Measurements from ENCODE around the gene PHLDB2. TPM values are rescaled to one million over a fixed set of nuclear protein-coding genes. Genes with fewer than 3 reads are reported as not detected.

PHLDB2 gene
- total RNA-seq, 1 donor from 2014 or later, result 57.2 TPM

GRCh38 chr3:111857474-111857873, 1.6 kb upstream of the PHLDB2 start:
- DNase-seq (ENCODE audit: low read depth), result no peak

DNA sequence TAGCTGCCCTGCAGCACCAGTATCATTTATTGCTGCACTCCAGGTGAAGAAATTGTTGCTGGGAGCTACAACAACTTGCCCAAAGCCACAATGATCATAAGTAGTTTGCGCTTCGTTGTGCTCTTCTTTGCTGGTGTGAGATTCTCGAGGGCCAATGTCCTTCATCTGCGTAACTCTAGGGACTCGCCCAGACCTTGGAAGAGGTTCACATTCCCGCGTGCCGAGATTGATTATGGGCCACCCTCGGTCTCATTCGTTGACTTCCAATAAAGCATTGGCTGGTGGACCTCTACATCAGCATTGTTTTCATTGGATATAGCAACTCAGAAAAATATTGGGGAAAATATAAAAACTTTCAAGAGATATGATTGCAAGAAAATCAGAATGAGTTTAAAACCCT, 423 bp upstream of the PHLDB2 start:
- no peak for TF ChIP-seq CTCF (IDR thresholded peaks at IDR 0.05; ENCODE audit: insufficient read depth, low read length, poor library complexity, severe bottlenecking)

More at GRCh38 chr3:111857474-111857873, 1.6 kb upstream of the PHLDB2 start:
- H3K36me3 ChIP-seq (ENCODE audit: control insufficient read depth, insufficient read depth, low read length), result no peaks in the 10 kb centered on the region
- H3K4me3 ChIP-seq (ENCODE audit: low read depth, low read length), result no peak overlapping the region
- H3K27me3 ChIP-seq (ENCODE audit: control insufficient read depth, insufficient read depth, low read length), result no peaks in the 10 kb centered on the region
- no peak for TF ChIP-seq CTCF (IDR thresholded peaks at IDR 0.05; ENCODE audit: insufficient read depth, low read length, poor library complexity, severe bottlenecking)

DNA sequence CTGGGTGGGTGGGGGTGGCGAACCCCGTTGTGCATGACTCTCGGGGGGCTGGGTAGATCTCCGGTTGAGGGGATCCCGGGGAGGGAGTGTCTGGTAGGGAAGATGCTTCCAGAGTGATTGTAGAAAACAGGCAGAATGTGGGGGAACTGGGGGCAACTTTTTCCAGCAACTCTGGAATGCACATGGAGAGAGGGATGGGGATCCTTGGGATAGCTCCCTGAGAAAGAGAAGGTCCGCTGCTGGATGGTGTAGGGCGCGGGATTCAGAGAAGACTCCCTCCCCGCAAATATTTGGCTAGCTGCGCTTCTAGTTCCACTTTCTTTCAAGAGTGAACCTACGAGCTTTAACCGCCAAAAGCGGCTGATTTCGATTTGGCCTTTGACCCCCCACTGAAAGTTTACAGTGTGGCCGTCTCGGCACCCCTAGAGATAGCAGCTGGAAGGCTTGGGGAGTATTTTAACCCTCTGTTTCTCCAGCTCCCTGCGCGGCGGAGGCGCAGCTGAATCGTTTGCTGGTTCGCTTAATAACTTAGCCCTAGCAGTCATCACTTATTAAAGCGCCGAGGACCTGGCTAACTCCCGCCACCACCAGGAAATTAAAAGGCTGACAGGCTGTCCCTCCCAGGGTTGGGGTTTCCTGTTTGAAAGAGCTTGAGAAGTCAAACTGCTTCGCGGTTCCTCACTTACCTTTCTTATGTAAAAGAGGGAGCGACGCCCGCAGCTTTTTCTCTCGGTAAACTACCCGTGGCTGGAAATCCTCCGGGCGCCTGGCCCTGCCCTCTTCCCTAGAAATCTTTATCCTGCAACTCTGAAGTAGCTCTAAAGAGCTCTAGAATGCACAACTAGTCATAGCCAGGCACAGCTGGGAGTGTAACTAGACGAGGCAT, 1.2 kb downstream of the PHLDB2 start:
- no peaks in the 10 kb centered on the region for H3K27me3 ChIP-seq (ENCODE audit: control insufficient read depth, insufficient read depth, low read length)
- H3K4me3 ChIP-seq (ENCODE audit: low read depth, low read length), result peak overlapping the region; percentile 84
- peak; percentile 53 for TF ChIP-seq CTCF (IDR thresholded peaks at IDR 0.05; ENCODE audit: insufficient read depth, low read length, poor library complexity, severe bottlenecking)
- DNase-seq (ENCODE audit: low read depth), result no peak
- H3K36me3 ChIP-seq (ENCODE audit: control insufficient read depth, insufficient read depth, low read length), result no peaks in the 10 kb centered on the region

More for the DNA sequence above, 423 bp upstream of the PHLDB2 start:
- peak overlapping the region; percentile 84 for H3K4me3 ChIP-seq (ENCODE audit: low read depth, low read length)
- H3K27me3 ChIP-seq (ENCODE audit: control insufficient read depth, insufficient read depth, low read length), result no peaks in the 10 kb centered on the region
- no peaks in the 10 kb centered on the region for H3K36me3 ChIP-seq (ENCODE audit: control insufficient read depth, insufficient read depth, low read length)
- no peak for DNase-seq (ENCODE audit: low read depth)

DNA sequence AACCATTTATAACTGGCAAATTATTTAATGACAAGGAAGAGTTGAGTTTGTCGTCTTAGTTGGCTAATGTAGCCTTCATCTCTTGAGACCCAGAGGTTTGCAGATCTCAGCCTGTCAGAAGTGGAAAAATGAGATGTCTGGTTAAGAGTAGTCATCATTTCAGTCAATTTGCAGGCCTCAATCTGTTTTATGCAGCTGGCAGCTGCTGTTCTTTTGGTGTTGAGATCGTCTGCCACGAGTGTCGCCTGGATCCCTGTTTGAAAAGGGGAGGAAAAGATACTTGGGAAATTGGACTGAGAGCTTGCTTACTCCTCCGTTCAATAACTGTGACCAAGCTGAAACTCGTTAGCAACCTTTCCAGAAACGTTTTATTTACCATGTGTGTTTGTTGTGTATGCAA, 2.3 kb downstream of the PHLDB2 start:
- H3K4me3 ChIP-seq (ENCODE audit: low read depth, low read length), result peak overlapping the region; percentile 84
- no peaks in the 10 kb centered on the region for H3K27me3 ChIP-seq (ENCODE audit: control insufficient read depth, insufficient read depth, low read length)
- no peak for TF ChIP-seq CTCF (IDR thresholded peaks at IDR 0.05; ENCODE audit: insufficient read depth, low read length, poor library complexity, severe bottlenecking)
- DNase-seq (ENCODE audit: low read depth), result no peak
- no peaks in the 10 kb centered on the region for H3K36me3 ChIP-seq (ENCODE audit: control insufficient read depth, insufficient read depth, low read length)

DNA sequence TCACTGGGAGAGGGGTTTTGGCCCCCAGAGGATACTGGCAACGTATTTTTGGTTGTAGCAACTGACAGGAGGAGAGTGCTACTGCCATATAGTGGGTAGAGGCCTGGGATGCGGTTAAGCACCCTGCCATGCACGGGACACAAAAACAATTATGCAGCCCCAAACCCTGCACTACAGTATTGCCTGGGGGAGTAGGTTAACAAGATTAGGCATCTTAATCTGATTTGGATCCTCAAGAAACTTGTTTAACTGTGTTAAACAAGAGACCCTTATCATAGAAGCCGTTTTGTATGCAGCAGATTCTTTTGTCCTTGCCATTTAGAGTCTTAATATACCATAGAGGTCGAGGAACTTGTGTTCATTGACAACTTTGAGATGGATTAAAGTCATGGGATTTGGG, 3.4 kb downstream of the PHLDB2 start:
- DNase-seq (ENCODE audit: low read depth), result no peak
- TF ChIP-seq CTCF (IDR thresholded peaks at IDR 0.05; ENCODE audit: insufficient read depth, low read length, poor library complexity, severe bottlenecking), result no peak
- Histone ChIP-seq H3K36me3 (ENCODE audit: control insufficient read depth, insufficient read depth, low read length) (no peaks in the 10 kb centered on the region), H3K27me3 (ENCODE audit: control insufficient read depth, insufficient read depth, low read length) (no peaks in the 10 kb centered on the region), H3K4me3 (ENCODE audit: low read depth, low read length) (no peak overlapping the region)
